ENCODE data around the gene UMODL1. TPM values are rescaled to one million over a fixed set of nuclear protein-coding genes. Genes with fewer than 3 reads are reported as not detected.

UMODL1 gene
- total RNA-seq, 1 donor = not detected

- H3K4me3 ChIP-seq (ENCODE audit: low read depth, low read length) = no peak overlapping the region
- no peak for TF ChIP-seq CTCF (IDR thresholded peaks at IDR 0.05; ENCODE audit: insufficient read depth, low read length)
- no peak for DNase-seq (ENCODE audit: low read depth)
These were observed 12.2 kb downstream of the UMODL1 start for GRCh38 chr21:42083361-42083690.

DNA sequence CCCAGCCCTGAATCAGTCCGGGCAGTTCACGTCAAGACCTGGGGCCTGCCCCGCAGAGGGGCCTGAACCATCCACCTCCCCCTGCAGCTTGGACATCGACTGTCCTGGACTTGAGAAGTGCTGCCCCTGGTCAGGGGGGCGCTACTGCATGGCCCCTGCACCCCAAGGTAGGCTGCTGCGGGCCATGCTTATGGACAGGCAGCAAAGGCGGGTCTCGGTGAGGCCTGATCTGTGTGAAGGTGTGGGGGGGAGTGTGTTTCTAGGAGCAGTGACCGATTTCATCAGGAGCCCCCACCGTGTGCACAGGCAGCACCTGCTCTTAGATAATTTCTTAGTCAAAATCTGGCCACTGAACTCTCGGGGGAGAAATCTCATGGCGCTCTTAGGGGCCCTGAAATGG, 13.0 kb downstream of the UMODL1 start:
- no peak for DNase-seq (ENCODE audit: low read depth)
- no peak for TF ChIP-seq CTCF (IDR thresholded peaks at IDR 0.05; ENCODE audit: insufficient read depth, low read length)
- H3K4me3 ChIP-seq (ENCODE audit: low read depth, low read length) = no peak overlapping the region

GRCh38 chr21:42085246-42086077, 14.3 kb downstream of the UMODL1 start:
- no peak overlapping the region for H3K4me3 ChIP-seq (ENCODE audit: low read depth, low read length)
- TF ChIP-seq CTCF (IDR thresholded peaks at IDR 0.05; ENCODE audit: insufficient read depth, low read length) = no peak
- DNase-seq (ENCODE audit: low read depth) = no peak

DNA sequence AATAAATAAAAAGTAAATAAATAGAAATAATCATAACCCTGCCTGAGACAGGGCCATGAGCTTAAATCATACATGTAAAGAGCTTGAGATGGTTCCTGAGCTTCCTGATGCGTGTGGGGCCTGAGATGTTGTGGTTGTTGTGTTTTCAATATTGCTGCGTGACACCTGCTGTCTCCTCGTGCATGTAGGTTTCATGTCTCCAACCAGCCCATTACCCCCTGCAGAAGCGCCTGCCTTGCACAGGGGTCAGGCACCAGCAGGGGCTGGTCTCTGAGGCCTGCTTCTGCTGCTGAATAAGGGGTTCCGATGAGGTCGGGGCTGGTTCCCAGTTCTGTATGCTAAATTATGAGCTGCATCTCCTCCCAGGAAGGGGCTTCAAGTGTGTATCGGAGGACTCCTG, 15.9 kb downstream of the UMODL1 start:
- no peak overlapping the region for H3K4me3 ChIP-seq (ENCODE audit: low read depth, low read length)
- no peak for TF ChIP-seq CTCF (IDR thresholded peaks at IDR 0.05; ENCODE audit: insufficient read depth, low read length)
- DNase-seq (ENCODE audit: low read depth) = no peak

DNA sequence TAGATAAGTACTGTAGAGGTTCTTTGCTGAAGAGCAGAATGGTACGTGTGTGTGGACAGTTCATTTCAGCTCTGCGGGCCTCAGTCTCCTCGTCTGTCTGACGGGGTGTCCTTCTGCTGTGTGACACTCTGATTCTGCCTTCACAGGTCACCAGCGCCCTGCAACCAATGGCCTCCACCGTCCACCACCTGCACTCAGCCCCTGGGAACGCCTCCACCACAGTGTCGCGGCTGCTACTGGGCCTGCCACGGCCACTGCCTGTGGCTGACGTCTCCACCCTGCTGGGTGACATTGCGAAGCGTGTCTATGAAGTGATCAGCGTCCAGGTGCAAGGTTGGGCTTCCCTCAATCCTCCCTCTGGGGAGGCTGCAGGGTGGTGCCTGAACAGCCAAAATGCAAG, 17.0 kb downstream of the UMODL1 start:
- TF ChIP-seq CTCF (IDR thresholded peaks at IDR 0.05; ENCODE audit: insufficient read depth, low read length) = no peak
- H3K4me3 ChIP-seq (ENCODE audit: low read depth, low read length) = no peak overlapping the region
- no peak for DNase-seq (ENCODE audit: low read depth)

- no peak for TF ChIP-seq CTCF (IDR thresholded peaks at IDR 0.05; ENCODE audit: insufficient read depth, low read length)
- DNase-seq (ENCODE audit: low read depth) = no peak
- H3K4me3 ChIP-seq (ENCODE audit: low read depth, low read length) = no peak overlapping the region
These were observed 17.5 kb downstream of the UMODL1 start for GRCh38 chr21:42088658-42089057.
